ENCODE measurements around the gene STRN4.

STRN4 gene

GRCh38 chr19:46742926-46743480, 3.2 kb downstream of the STRN4 start:
- DNase-seq = peak in 2 of 3 donors; percentile 39 to 54

GRCh38 chr19:46741447-46741846, 4.8 kb downstream of the STRN4 start:
- DNase-seq = no peak

GRCh38 chr19:46739290-46739771, 6.9 kb downstream of the STRN4 start:
- DNase-seq = no peak

GRCh38 chr19:46737761-46738171, 8.5 kb downstream of the STRN4 start:
- no peak for DNase-seq

- DNase-seq = no peak
Observed at GRCh38 chr19:46737298-46737654, 9.0 kb downstream of the STRN4 start.

- DNase-seq = no peak
Observed at GRCh38 chr19:46736531-46737297, 9.5 kb downstream of the STRN4 start.

GRCh38 chr19:46733690-46734292, 12.5 kb downstream of the STRN4 start:
- DNase-seq = peak in 2 of 3 donors; percentile 58 to 64

GRCh38 chr19:46732966-46733689, 13.1 kb downstream of the STRN4 start:
- peak; percentile 92 to 95 (median 92) for DNase-seq

GRCh38 chr19:46732172-46732938, 13.9 kb downstream of the STRN4 start:
- no peak for DNase-seq

GRCh38 chr19:46731584-46731983, 14.7 kb downstream of the STRN4 start:
- DNase-seq = peak; percentile 92 to 93 (median 92)

- peak; percentile 89 to 93 (median 90) for DNase-seq
Observed at GRCh38 chr19:46731007-46731501, 15.2 kb downstream of the STRN4 start.

GRCh38 chr19:46730595-46730994, 15.7 kb downstream of the STRN4 start:
- DNase-seq = no peak

- DNase-seq = no peak
Observed at GRCh38 chr19:46730187-46730586, 16.1 kb downstream of the STRN4 start.

- DNase-seq = no peak
Observed at GRCh38 chr19:46729696-46730095, 16.6 kb downstream of the STRN4 start.

GRCh38 chr19:46728693-46729339, 17.4 kb downstream of the STRN4 start:
- peak; percentile 74 to 93 (median 87) for DNase-seq

- DNase-seq = no peak
Observed at GRCh38 chr19:46728208-46728607, 18.0 kb downstream of the STRN4 start.

GRCh38 chr19:46727757-46728156, 18.5 kb downstream of the STRN4 start:
- DNase-seq = no peak

GRCh38 chr19:46726971-46727501, 19.2 kb downstream of the STRN4 start:
- DNase-seq = peak in 2 of 3 donors; percentile 38 to 44

GRCh38 chr19:46726551-46726950, 19.7 kb downstream of the STRN4 start:
- DNase-seq = no peak

GRCh38 chr19:46725859-46726393, 20.3 kb downstream of the STRN4 start:
- DNase-seq = no peak

Data from suppressor macrophage treated with lipopolysaccharide for 1 hour (primary cell).